ENCODE results near the gene FIGN. TPM values are rescaled to one million over a fixed set of nuclear protein-coding genes. Genes with fewer than 3 reads are reported as not detected.

Gene FIGN, protein sequence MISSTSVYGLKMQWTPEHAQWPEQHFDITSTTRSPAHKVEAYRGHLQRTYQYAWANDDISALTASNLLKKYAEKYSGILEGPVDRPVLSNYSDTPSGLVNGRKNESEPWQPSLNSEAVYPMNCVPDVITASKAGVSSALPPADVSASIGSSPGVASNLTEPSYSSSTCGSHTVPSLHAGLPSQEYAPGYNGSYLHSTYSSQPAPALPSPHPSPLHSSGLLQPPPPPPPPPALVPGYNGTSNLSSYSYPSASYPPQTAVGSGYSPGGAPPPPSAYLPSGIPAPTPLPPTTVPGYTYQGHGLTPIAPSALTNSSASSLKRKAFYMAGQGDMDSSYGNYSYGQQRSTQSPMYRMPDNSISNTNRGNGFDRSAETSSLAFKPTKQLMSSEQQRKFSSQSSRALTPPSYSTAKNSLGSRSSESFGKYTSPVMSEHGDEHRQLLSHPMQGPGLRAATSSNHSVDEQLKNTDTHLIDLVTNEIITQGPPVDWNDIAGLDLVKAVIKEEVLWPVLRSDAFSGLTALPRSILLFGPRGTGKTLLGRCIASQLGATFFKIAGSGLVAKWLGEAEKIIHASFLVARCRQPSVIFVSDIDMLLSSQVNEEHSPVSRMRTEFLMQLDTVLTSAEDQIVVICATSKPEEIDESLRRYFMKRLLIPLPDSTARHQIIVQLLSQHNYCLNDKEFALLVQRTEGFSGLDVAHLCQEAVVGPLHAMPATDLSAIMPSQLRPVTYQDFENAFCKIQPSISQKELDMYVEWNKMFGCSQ
- 2.5 and 4.1 TPM in 2 replicates for total RNA-seq

DNA sequence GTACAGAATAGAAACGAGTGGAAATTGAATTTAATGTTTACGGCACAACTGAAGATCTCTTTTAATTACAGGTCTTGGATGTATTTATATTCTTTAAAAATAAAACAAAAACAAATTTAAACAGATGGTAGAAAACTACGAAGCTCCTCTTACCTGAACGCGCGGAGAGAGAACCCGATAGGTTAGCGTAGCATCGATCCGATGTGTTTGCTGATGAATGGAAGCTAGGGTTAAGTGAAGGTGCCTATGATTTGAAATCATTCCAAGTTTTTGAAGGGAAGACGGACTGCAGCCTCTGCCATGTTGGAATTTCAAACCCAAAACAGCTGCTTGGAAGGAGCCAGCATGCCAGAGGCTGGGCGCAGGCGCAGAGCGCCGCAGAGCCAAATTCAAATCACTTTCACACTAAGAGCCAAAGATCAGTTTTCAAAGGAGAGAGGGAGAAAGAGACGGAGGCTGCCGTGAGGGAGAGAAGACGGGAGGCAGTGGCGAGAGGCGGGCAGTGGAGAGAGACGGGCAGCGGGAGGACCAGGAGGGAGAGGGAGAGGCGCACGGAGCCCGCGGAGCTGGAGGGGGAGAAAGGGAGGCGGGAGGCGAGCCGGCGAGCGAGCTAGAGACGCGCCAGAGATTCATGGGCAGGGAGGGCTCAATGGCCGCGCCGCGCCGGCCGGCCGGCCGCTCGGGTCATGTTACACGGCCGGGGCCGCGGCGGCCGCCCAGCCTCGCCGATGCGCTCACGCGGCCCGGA is at the start of gene FIGN:
FIGN (minus strand) TSS at position 324 of the 748 bp plus-strand sequence. CDS start 1,081 bp downstream, outside the sequence.
- H3K4me1 ChIP-seq (ENCODE audit: insufficient read depth, low read length), result no peaks in the 10 kb centered on the region
- H3K79me2 ChIP-seq (ENCODE audit: insufficient read depth, low read length), result peaks cover 29% of the 10 kb centered on the region
- peak; percentile 98 for DNase-seq (ENCODE audit: insufficient read length, low spot score, missing footprints)
- TF ChIP-seq, protein P1, sequence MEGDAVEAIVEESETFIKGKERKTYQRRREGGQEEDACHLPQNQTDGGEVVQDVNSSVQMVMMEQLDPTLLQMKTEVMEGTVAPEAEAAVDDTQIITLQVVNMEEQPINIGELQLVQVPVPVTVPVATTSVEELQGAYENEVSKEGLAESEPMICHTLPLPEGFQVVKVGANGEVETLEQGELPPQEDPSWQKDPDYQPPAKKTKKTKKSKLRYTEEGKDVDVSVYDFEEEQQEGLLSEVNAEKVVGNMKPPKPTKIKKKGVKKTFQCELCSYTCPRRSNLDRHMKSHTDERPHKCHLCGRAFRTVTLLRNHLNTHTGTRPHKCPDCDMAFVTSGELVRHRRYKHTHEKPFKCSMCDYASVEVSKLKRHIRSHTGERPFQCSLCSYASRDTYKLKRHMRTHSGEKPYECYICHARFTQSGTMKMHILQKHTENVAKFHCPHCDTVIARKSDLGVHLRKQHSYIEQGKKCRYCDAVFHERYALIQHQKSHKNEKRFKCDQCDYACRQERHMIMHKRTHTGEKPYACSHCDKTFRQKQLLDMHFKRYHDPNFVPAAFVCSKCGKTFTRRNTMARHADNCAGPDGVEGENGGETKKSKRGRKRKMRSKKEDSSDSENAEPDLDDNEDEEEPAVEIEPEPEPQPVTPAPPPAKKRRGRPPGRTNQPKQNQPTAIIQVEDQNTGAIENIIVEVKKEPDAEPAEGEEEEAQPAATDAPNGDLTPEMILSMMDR (IDR thresholded peaks at IDR 0.05; ENCODE audit: extremely low read depth, low read depth, low read length), result no peak
- peak within 1 kb of the TSS; percentile 78 for H3K4me3 ChIP-seq (ENCODE audit: insufficient read depth, low read length)
- H3K4me2 ChIP-seq (ENCODE audit: insufficient read depth, low read length), result peak within 1 kb of the TSS; percentile 85
- H2AFZ ChIP-seq (ENCODE audit: low read length), result peak within 1 kb of the TSS; percentile 93
- H3K27ac ChIP-seq (ENCODE audit: low read depth, low read length), result peak within 1 kb of the TSS; percentile 82
- no peaks in the 10 kb centered on the region for H3K9me3 ChIP-seq (ENCODE audit: low read depth, low read length)
- H4K20me1 ChIP-seq (ENCODE audit: insufficient read depth, low read length), result no peaks in the 10 kb centered on the region
- H3K27me3 ChIP-seq (ENCODE audit: insufficient read depth, low read length), result peaks cover 2% of the 10 kb centered on the region
- H3K36me3 ChIP-seq (ENCODE audit: insufficient read depth, low read length), result no peaks in the 10 kb centered on the region

DNA sequence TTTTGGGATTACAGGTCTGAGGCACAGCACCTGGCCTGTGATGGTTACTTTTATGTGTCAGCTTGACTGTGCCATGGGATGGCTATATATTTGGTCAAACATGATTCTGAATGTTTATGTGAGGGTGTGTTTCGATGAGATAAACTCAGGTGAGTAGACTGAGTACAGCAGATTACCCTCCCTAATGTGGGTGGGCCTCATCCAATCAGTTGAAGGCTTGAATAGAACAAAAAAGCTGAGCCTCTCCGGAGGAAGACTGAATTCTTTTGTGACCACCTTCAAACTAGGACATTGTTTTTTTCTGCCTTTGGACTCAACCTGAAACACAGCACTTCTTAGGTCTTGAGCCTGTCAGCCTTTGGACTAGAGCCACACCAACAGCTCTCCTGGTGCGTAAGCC is 49.4 kb upstream of the FIGN start:
- no peaks in the 10 kb centered on the region for H4K20me1 ChIP-seq (ENCODE audit: insufficient read depth, low read length)
- no peaks in the 10 kb centered on the region for H3K36me3 ChIP-seq (ENCODE audit: insufficient read depth, low read length)
- no peaks in the 10 kb centered on the region for H3K9me3 ChIP-seq (ENCODE audit: low read depth, low read length)
- no peak overlapping the region for H3K4me3 ChIP-seq (ENCODE audit: insufficient read depth, low read length)
- no peaks in the 10 kb centered on the region for H3K27me3 ChIP-seq (ENCODE audit: insufficient read depth, low read length)
- no peaks in the 10 kb centered on the region for H3K4me1 ChIP-seq (ENCODE audit: insufficient read depth, low read length)
- TF ChIP-seq, protein P1 (IDR thresholded peaks at IDR 0.05; ENCODE audit: extremely low read depth, low read depth, low read length), result no peak
- no peak overlapping the region for H2AFZ ChIP-seq (ENCODE audit: low read length)
- H3K4me2 ChIP-seq (ENCODE audit: insufficient read depth, low read length), result no peak overlapping the region
- no peak for DNase-seq (ENCODE audit: insufficient read length, low spot score, missing footprints)
- H3K27ac ChIP-seq (ENCODE audit: low read depth, low read length), result no peak overlapping the region
- H3K79me2 ChIP-seq (ENCODE audit: insufficient read depth, low read length), result no peaks in the 10 kb centered on the region

DNA sequence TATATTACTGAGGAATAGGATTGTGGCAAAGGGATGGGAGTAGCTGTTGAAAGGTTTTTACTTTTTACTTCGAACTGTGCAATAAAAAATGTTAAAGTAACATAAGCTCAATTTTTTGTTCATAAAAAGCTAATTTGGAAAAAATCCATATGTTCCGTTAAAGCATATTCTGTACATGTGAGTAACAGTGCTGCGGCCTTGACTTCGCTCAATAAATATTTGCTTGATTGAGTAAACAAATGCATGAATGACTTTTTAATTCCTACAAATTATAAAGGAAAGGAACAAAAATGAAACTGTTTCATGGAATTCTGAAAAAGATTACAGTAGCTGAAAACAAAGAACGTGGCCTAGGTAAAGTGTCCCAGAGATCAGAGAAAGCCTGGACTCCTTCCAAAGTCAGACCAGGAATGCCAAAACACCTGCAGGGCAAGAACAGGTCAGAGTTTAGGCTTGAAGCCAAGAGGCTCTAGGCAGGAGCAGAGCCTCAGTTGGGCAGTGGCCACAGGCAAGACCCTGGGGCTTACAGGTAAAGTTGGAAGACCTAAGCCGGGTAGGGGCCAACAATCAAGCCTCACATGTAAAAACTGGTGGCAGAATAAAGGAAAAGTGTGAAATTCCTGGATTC is 44.3 kb upstream of the FIGN start:
- H3K9me3 ChIP-seq (ENCODE audit: low read depth, low read length), result no peaks in the 10 kb centered on the region
- H3K36me3 ChIP-seq (ENCODE audit: insufficient read depth, low read length), result no peaks in the 10 kb centered on the region
- peaks cover 22% of the 10 kb centered on the region for H3K4me1 ChIP-seq (ENCODE audit: insufficient read depth, low read length)
- H3K4me3 ChIP-seq (ENCODE audit: insufficient read depth, low read length), result no peak overlapping the region
- H3K79me2 ChIP-seq (ENCODE audit: insufficient read depth, low read length), result no peaks in the 10 kb centered on the region
- H3K27me3 ChIP-seq (ENCODE audit: insufficient read depth, low read length), result no peaks in the 10 kb centered on the region
- no peak overlapping the region for H2AFZ ChIP-seq (ENCODE audit: low read length)
- H3K27ac ChIP-seq (ENCODE audit: low read depth, low read length), result no peak overlapping the region
- no peaks in the 10 kb centered on the region for H4K20me1 ChIP-seq (ENCODE audit: insufficient read depth, low read length)
- TF ChIP-seq, protein P1 (IDR thresholded peaks at IDR 0.05; ENCODE audit: extremely low read depth, low read depth, low read length), result no peak
- H3K4me2 ChIP-seq (ENCODE audit: insufficient read depth, low read length), result no peak overlapping the region
- DNase-seq (ENCODE audit: insufficient read length, low spot score, missing footprints), result no peak
